ENCODE measurements around the gene CLRN1. TPM values are rescaled to one million over a fixed set of nuclear protein-coding genes. Genes with fewer than 3 reads are reported as not detected.

The CLRN1 gene
- total RNA-seq, 1 experiment from 2014 or later = not detected

DNA sequence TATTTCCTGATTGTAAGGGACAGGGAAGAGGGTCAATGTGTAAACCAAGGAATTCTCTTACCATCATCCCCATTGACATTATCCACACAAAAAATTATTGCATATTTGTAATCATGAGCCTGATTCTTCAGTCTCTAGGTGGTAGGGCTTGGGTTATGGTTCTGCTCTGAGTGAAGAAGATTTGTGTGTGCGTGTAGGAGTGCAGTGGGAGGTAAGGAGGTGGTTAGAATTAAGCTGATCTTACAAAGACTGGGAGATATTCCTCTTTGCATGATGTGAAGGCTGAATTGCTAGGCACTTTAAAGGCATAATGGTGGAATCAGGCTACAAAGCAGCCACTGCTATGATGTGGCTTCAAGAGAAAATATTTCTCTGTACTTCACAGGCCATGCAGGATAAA lies 44.3 kb downstream of the CLRN1 start:
- Mint-ChIP-seq H3K9me3 (ENCODE audit: low read depth, unreplicated experiment) (no peaks in the 10 kb centered on the region), H3K27ac (ENCODE audit: unreplicated experiment) (no peak overlapping the region), H3K4me1 (ENCODE audit: low read depth, unreplicated experiment) (no peaks in the 10 kb centered on the region), H3K4me3 (ENCODE audit: low read depth, unreplicated experiment) (no peak overlapping the region), H3K36me3 (ENCODE audit: insufficient read depth, unreplicated experiment) (no peaks in the 10 kb centered on the region), H3K27me3 (ENCODE audit: unreplicated experiment) (peaks cover 64% of the 10 kb centered on the region)
- no TSS peak for BruUV-seq (replicated peaks)
- CTCF ChIA-PET = interaction anchor here (0.7 kb wide), 1 partner anchor 138 kb away, joined by 3 read pairs; no protein-coding TSS in a partner anchor
- TF ChIP-seq, protein P1, sequence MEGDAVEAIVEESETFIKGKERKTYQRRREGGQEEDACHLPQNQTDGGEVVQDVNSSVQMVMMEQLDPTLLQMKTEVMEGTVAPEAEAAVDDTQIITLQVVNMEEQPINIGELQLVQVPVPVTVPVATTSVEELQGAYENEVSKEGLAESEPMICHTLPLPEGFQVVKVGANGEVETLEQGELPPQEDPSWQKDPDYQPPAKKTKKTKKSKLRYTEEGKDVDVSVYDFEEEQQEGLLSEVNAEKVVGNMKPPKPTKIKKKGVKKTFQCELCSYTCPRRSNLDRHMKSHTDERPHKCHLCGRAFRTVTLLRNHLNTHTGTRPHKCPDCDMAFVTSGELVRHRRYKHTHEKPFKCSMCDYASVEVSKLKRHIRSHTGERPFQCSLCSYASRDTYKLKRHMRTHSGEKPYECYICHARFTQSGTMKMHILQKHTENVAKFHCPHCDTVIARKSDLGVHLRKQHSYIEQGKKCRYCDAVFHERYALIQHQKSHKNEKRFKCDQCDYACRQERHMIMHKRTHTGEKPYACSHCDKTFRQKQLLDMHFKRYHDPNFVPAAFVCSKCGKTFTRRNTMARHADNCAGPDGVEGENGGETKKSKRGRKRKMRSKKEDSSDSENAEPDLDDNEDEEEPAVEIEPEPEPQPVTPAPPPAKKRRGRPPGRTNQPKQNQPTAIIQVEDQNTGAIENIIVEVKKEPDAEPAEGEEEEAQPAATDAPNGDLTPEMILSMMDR (IDR thresholded peaks at IDR 0.05; ENCODE audit: unreplicated experiment) = no peak
- no peak for DNase-seq
- intact Hi-C loops (cut with micrococcal nuclease; ENCODE audit: unreplicated experiment) = loop anchor here (5.0 kb wide), 1 partner anchor 159 kb away; the partner anchor contains the start of gene MED12L

DNA sequence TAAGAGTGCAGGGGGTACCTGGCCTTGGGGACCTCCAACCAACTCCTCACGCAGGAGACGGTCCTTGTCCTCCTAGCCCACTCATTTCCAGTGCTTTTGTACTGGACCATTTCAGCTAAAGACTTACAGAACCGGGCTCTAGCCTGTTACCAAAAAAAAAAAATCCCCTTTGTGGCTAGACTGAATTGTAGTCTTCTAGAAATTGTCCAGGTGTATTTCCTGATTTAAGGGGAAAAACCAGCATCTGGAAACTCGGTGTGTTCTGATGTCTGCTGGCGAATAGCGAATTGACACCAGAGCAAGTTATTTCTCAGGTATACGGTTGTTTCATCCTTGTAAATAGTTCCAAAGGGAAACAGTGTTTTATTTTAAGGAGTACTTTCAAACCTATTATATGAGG lies 46.2 kb downstream of the CLRN1 start:
- TF ChIP-seq, protein P1 (IDR thresholded peaks at IDR 0.05; ENCODE audit: unreplicated experiment) = no peak
- DNase-seq = no peak
- Mint-ChIP-seq H3K4me1 (ENCODE audit: low read depth, unreplicated experiment) (no peaks in the 10 kb centered on the region), H3K27ac (ENCODE audit: unreplicated experiment) (no peak overlapping the region), H3K36me3 (ENCODE audit: insufficient read depth, unreplicated experiment) (no peaks in the 10 kb centered on the region), H3K4me3 (ENCODE audit: low read depth, unreplicated experiment) (no peak overlapping the region), H3K27me3 (ENCODE audit: unreplicated experiment) (peaks cover 61% of the 10 kb centered on the region), H3K9me3 (ENCODE audit: low read depth, unreplicated experiment) (no peaks in the 10 kb centered on the region)
- CTCF ChIA-PET = interaction anchor here (0.6 to 1.0 kb wide), 2 partner anchors 219 to 220 kb away, joined by 3 to 5 read pairs; no protein-coding TSS in a partner anchor
- no TSS peak for BruUV-seq (replicated peaks)
- intact Hi-C loops (cut with micrococcal nuclease; ENCODE audit: unreplicated experiment) = loop anchor here (5.0 kb wide), 1 partner anchor 161 kb away; the partner anchor contains the start of gene MED12L

DNA sequence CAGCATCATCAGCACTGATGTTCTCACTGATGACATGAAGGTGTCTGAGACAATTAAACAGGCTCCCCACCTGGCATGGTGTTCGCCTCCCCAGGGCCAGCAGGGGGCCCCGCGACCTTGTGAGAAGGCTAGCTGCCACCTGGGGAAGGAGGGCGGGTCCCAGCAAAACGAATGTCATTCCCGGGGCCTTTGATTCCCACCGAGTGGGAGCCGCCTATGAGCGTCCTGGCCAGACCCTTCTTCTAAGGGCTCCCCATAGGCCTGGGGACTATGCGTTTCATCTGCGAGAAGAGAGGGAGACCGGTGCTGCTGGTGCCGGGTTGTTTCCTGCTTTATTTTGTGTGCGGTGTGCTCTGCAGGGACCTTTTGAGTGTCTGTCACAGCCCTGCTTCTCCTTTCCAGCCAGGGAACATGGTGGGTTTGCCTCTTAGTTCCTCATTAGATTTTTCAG lies 46.8 kb downstream of the CLRN1 start:
- DNase-seq = peak; percentile 87
- TF ChIP-seq, protein P1 (IDR thresholded peaks at IDR 0.05; ENCODE audit: unreplicated experiment) = peak; percentile 95
- Mint-ChIP-seq H3K4me1 (ENCODE audit: low read depth, unreplicated experiment) (no peaks in the 10 kb centered on the region), H3K27me3 (ENCODE audit: unreplicated experiment) (peaks cover 63% of the 10 kb centered on the region), H3K36me3 (ENCODE audit: insufficient read depth, unreplicated experiment) (no peaks in the 10 kb centered on the region), H3K9me3 (ENCODE audit: low read depth, unreplicated experiment) (no peaks in the 10 kb centered on the region), H3K4me3 (ENCODE audit: low read depth, unreplicated experiment) (no peak overlapping the region), H3K27ac (ENCODE audit: unreplicated experiment) (no peak overlapping the region)
- CTCF ChIA-PET = interaction anchor here (1.0 kb wide), 1 partner anchor 221 kb away, joined by 5 read pairs; no protein-coding TSS in a partner anchor
- BruUV-seq (replicated peaks) = no TSS peak
- intact Hi-C loops (cut with micrococcal nuclease; ENCODE audit: unreplicated experiment) = loop anchor here (1.0 to 5.0 kb wide), 2 partner anchors 162 to 221 kb away; partner anchors contain the start of gene MED12L

DNA sequence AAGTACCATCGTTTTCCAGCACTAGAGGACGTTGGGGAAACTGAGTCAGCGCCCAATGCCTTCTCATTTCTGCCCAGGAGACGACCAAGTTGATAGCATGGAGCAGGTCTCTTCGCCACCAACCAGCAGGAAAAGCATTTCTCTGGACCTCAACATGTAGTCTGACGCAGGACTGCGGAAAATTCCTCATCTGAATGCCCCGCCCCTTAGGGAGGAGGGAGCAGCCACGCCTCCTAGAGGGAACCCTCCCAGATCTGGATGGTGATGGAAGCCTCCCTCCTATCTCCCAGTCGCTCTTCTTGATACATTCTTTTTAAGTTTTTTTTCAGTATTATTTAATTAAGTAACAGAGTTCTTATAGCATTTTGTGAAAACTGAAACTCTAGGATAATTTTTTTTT lies 49.9 kb downstream of the CLRN1 start:
- intact Hi-C loops (cut with micrococcal nuclease; ENCODE audit: unreplicated experiment) = loop anchor here (1.0 kb wide), 1 partner anchor 201 kb away; no protein-coding TSS in a partner anchor
- DNase-seq = peak; percentile 36

More for the DNA sequence above, 49.9 kb downstream of the CLRN1 start:
- no peaks in the 10 kb centered on the region for H3K36me3 Mint-ChIP-seq (ENCODE audit: insufficient read depth, unreplicated experiment)
- TF ChIP-seq, protein P1 (IDR thresholded peaks at IDR 0.05; ENCODE audit: unreplicated experiment) = no peak
- CTCF ChIA-PET = interaction anchor here (1.5 kb wide), 1 partner anchor 50 kb away, joined by 3 read pairs; no protein-coding TSS in a partner anchor
- no peak overlapping the region for H3K4me3 Mint-ChIP-seq (ENCODE audit: low read depth, unreplicated experiment)
- H3K27me3 Mint-ChIP-seq (ENCODE audit: unreplicated experiment) = peaks cover 77% of the 10 kb centered on the region
- BruUV-seq (replicated peaks) = no TSS peak
- H3K4me1 Mint-ChIP-seq (ENCODE audit: low read depth, unreplicated experiment) = no peaks in the 10 kb centered on the region
- no peaks in the 10 kb centered on the region for H3K9me3 Mint-ChIP-seq (ENCODE audit: low read depth, unreplicated experiment)
- H3K27ac Mint-ChIP-seq (ENCODE audit: unreplicated experiment) = no peak overlapping the region
